HepG2 (cell line): Measurements from ENCODE around the gene TET2. TPM values are rescaled to one million over a fixed set of nuclear protein-coding genes. Genes with fewer than 3 reads are reported as not detected.

ENCODE experiments used
- ATAC-seq: fragments of 200-7000 bp; cut with Tn5 transposase; 3 replicates; pipeline ENCODE4 v1.9.1; 2020; ENCODE audit warnings: mild to moderate bottlenecking, moderate library complexity
- BruUV-seq: library from RNA; stranded (reverse); fragments of 400-500 nt; replicated peaks from 2 replicates; lab custom pipeline; 2021; lab: Mats Ljungman, UMichigan
- CTCF ChIA-PET: fragments of 300-600 bp; formaldehyde crosslinking; extraction: SDS; loops from one replicate; lab custom pipeline; 2021; ENCODE audit warnings: low total read pairs, inconsistent platforms, low intra/inter-chr PET ratio; lab: Yijun Ruan, JAX
- POLR2A ChIA-PET: fragments of 350-600 bp; sonication (Branson Sonifier 250); formaldehyde crosslinking; loops from one replicate; lab custom pipeline; 2020; ENCODE audit warnings: antibody characterized with exemption, inconsistent platforms; lab: Yijun Ruan, JAX
- DNase-seq: peaks from one replicate; pipeline ENCODE4 v3.0.0-alpha.2; 2015; ENCODE audit warnings: low spot score
- FAIRE-seq: peaks from 3 replicates; lab custom pipeline; 2011; peaks lifted over from hg19 to GRCh38; lab: Jason Lieb, UNC
- H2AFZ ChIP-seq: one replicate; pipeline ENCODE4 v1.6.1; 2011; ENCODE audit warnings: low read length, inconsistent platforms
- H3K27ac ChIP-seq: fragments of 300-600 bp; 3 replicates; pipeline ENCODE4 v1.8.0; 2011; ENCODE audit warnings: mixed run types, mild to moderate bottlenecking, mixed read lengths, low read length, inconsistent platforms; ENCODE audit not compliant: insufficient read depth; ENCODE audit errors: extremely low read length
- H3K27me3 ChIP-seq, 2 experiments: fragments of 200-600 bp in 1 of 2; 2 replicates in 1 of 2; 3 replicates in 1 of 2; pipeline versions ENCODE4 v1.6.0 to v1.8.0; 2011; ENCODE audit warnings: low read length in 2 of 2, mild to moderate bottlenecking in 2 of 2, moderate library complexity in 2 of 2, inconsistent platforms in 1 of 2; ENCODE audit not compliant: insufficient read depth in 2 of 2, control insufficient read depth in 1 of 2
- H3K36me3 ChIP-seq, 2 experiments: fragments of 200-600 bp in 1 of 2; replicated peaks in 1 of 2; 2 replicates in 1 of 2; 3 replicates in 1 of 2; pipeline versions ENCODE4 v1.5.1 to v1.8.0; 2011; ENCODE audit warnings: low read length in 2 of 2, inconsistent platforms in 1 of 2; ENCODE audit not compliant: insufficient read depth in 2 of 2, control insufficient read depth in 1 of 2
- H3K4me1 ChIP-seq: 2 replicates; pipeline ENCODE4 v1.5.1; 2012; ENCODE audit warnings: low read length, inconsistent platforms; ENCODE audit not compliant: insufficient read depth
- H3K4me2 ChIP-seq: 2 replicates; pipeline ENCODE4 v1.6.0; 2011; ENCODE audit warnings: low read depth, low read length, inconsistent platforms
- H3K4me3 ChIP-seq, 3 experiments: fragments of 200-600 bp in 1 of 3; sonication (generic), shearing (Covaris generic) in 1 of 3; replicated peaks in 1 of 3; 2 replicates each; pipeline ENCODE4 v1.5.1; 2011 to 2016; ENCODE audit warnings: low read length in 3 of 3, inconsistent platforms in 2 of 3, low read depth in 2 of 3, mild to moderate bottlenecking in 2 of 3, control low read depth in 1 of 3, mixed read lengths in 1 of 3; ENCODE audit not compliant: insufficient read depth in 1 of 3
- H3K79me2 ChIP-seq: one replicate; pipeline ENCODE4 v1.6.1; 2011; ENCODE audit warnings: low read length, inconsistent platforms; ENCODE audit not compliant: insufficient read depth
- H3K9ac ChIP-seq: 2 replicates; pipeline ENCODE4 v1.6.0; 2011; ENCODE audit warnings: mild to moderate bottlenecking, low read depth, low read length, inconsistent platforms; ENCODE audit not compliant: insufficient read depth
- H3K9me3 ChIP-seq: 2 replicates; pipeline ENCODE4 v1.5.1; 2012; ENCODE audit warnings: mild to moderate bottlenecking, low read length
- H4K20me1 ChIP-seq: 2 replicates; pipeline ENCODE4 v1.6.0; 2011; ENCODE audit warnings: inconsistent platforms, mild to moderate bottlenecking, low read length, moderate library complexity; ENCODE audit not compliant: insufficient read depth
- AHDC1 ChIP-seq: sonication (generic); formaldehyde crosslinking; IDR thresholded peaks from 2 replicates; pipeline ENCODE4 v1.5.1; 2020; ENCODE audit warnings: mild to moderate bottlenecking, missing genetic modification reagents, borderline replicate concordance
- GATA4 ChIP-seq: sonication (generic); IDR thresholded peaks from 2 replicates; pipeline ENCODE4 v1.6.1; 2016; ENCODE audit warnings: antibody characterized with exemption, low read depth, borderline replicate concordance
- KDM2A ChIP-seq: sonication (generic); formaldehyde crosslinking; IDR thresholded peaks from 2 replicates; pipeline ENCODE4 v1.4.0; 2020; ENCODE audit warnings: low read depth, missing genetic modification reagents, borderline replicate concordance
- MAX ChIP-seq: IDR thresholded peaks from 2 replicates; pipeline ENCODE4 v1.6.1; 2012; ENCODE audit warnings: inconsistent platforms
- MEF2D ChIP-seq: sonication (generic); formaldehyde crosslinking; IDR thresholded peaks from 2 replicates; pipeline ENCODE4 v1.5.1; 2020; ENCODE audit warnings: mild to moderate bottlenecking, missing genetic modification reagents
- RBM39 ChIP-seq: fragments of 200-400 bp; formaldehyde crosslinking; IDR thresholded peaks from one replicate; pipeline ENCODE4 v1.6.1; 2018; ENCODE audit warnings: antibody characterized with exemption, mild to moderate bottlenecking, low read depth, low read length; ENCODE audit not compliant: poor library complexity, severe bottlenecking
- TBX2 ChIP-seq: sonication (generic); formaldehyde crosslinking; IDR thresholded peaks from 2 replicates; pipeline ENCODE4 v1.5.0; 2020; ENCODE audit warnings: missing genetic modification reagents, mild to moderate bottlenecking, borderline replicate concordance
- TEAD2 ChIP-seq: sonication (generic); formaldehyde crosslinking; IDR thresholded peaks from 2 replicates; pipeline ENCODE4 v1.9.0; 2021; ENCODE audit warnings: missing genetic modification reagents
- XBP1 ChIP-seq: sonication (generic); formaldehyde crosslinking; IDR thresholded peaks from 2 replicates; pipeline ENCODE4 v1.5.0; 2020; ENCODE audit warnings: missing genetic modification reagents
- ZBTB43 ChIP-seq: sonication (generic); formaldehyde crosslinking; conservative IDR thresholded peaks from 2 replicates; pipeline ENCODE4 v1.4.0; 2020; ENCODE audit warnings: missing genetic modification reagents
- ZFP41 ChIP-seq: sonication (generic); formaldehyde crosslinking; IDR thresholded peaks from 2 replicates; pipeline ENCODE4 v1.4.0; 2020; ENCODE audit warnings: mild to moderate bottlenecking, missing genetic modification reagents, borderline replicate concordance
- ZNF639 ChIP-seq: conservative IDR thresholded peaks from 2 replicates; pipeline ENCODE4 v1.6.1; 2018; ENCODE audit warnings: missing genetic modification reagents
- ZNF776 ChIP-seq: sonication (generic); formaldehyde crosslinking; IDR thresholded peaks from 2 replicates; pipeline ENCODE4 v1.4.0; 2020; ENCODE audit warnings: mild to moderate bottlenecking, missing genetic modification reagents
- WGBS: methylation state at CpG from one replicate; pipeline ENCODE4 v1.1.6; 2017; ENCODE audit warnings: low lambda C conversion rate; 5-methylcytosine and 5-hydroxymethylcytosine counted together
- in situ Hi-C: cut with HindIII; loops from 2 replicates; pipeline ENCODE4 v1.10.0; 2017; ENCODE audit warnings: low pct_unique_long_range_greater_than_20kb; ENCODE audit not compliant: extremely low pct_ligation_motif_present
- intact Hi-C: fragments of 100-400 bp; cut with micrococcal nuclease; formaldehyde crosslinking; loops from one replicate; pipeline ENCODE4 v1.10.0; 2022; ENCODE audit not compliant: unreplicated experiment
- polyA plus RNA-seq, 8 experiments: library from polyadenylated mRNA; depleted of rRNA in 3 of 8; stranded (reverse) in 7 of 8; unstranded in 1 of 8; fragments of >200 nt; fragmentation: Illumina TruSeq in 4 of 8; extraction: Trizol in 4 of 8; gene quantifications; 2 replicates each; pipeline versions ENCODE4 v1.2.1 to v1.2.3, GENCODE V29; 2011 to 2016; ENCODE audit warnings: low read depth in 4 of 8, missing spikeins in 1 of 8, mixed read lengths in 1 of 8; ENCODE audit not compliant: insufficient read depth in 1 of 8
- total RNA-seq, 5 experiments: library from RNA; depleted of rRNA; stranded (reverse); fragments of >200 nt; fragmentation: Illumina TruSeq; extraction: Trizol; gene quantifications; 2 replicates each; pipeline ENCODE4 v1.2.3, GENCODE V29; 2016; ENCODE audit warnings: low read depth in 1 of 5

TET2 gene
- total and polyA plus RNA-seq, 2 of the 13 experiments (the other 11 are each of a cell fraction or from before 2014, with no cell fraction given), result 4.7 to 4.8 TPM

- no peak for TF ChIP-seq MAX
- no peak for TF ChIP-seq MEF2D (CRISPR knock-in tag)
- TF ChIP-seq TBX2 (CRISPR knock-in tag), result no peak
- no peak for TF ChIP-seq RBM39
Measured at GRCh38 chr4:105305019-105305836, 158.6 kb downstream of the TET2 start (continued).

GRCh38 chr4:105306158-105306781 lies 159.6 kb downstream of the TET2 start:
- no TSS peak for BruUV-seq
- no peaks in the 10 kb centered on the region for H3K4me1 ChIP-seq
- no peak overlapping the region for H2AFZ ChIP-seq
- H3K36me3 ChIP-seq, result no peaks in the 10 kb centered on the region
- no peaks in the 10 kb centered on the region for H3K79me2 ChIP-seq
- H3K4me2 ChIP-seq, result no peak overlapping the region
- 41% methylated on average over 5 of the region's 5 CpGs for WGBS
- ChIA-PET CTCF (no interaction called here), POLR2A (no interaction called here)
- intact Hi-C loops (no loop called here), in situ Hi-C loops (no loop called here)
- H3K4me3 ChIP-seq, result no peak overlapping the region
- H3K27ac ChIP-seq, result no peak overlapping the region
- no peak for ATAC-seq
- H4K20me1 ChIP-seq, result no peaks in the 10 kb centered on the region
- H3K9ac ChIP-seq, result no peak overlapping the region
- FAIRE-seq, result no peak
- no peak for DNase-seq
- H3K9me3 ChIP-seq, result no peaks in the 10 kb centered on the region
- no peaks in the 10 kb centered on the region for H3K27me3 ChIP-seq
- TF ChIP-seq TEAD2 (no peak), ZNF639 (CRISPR knock-in tag) (no peak), GATA4 (no peak), KDM2A (no peak), ZBTB43 (CRISPR knock-in tag) (no peak), AHDC1 (CRISPR knock-in tag) (no peak), ZFP41 (CRISPR knock-in tag) (no peak), ZNF776 (CRISPR knock-in tag) (no peak), XBP1 (no peak)
